ENCODE measurements around the gene PNRC2.
"Not testable (repeated sequence)": the region's sequence is repeated elsewhere in the genome, so short reads cannot be mapped to it uniquely, and the experiment has no call there.

PNRC2 gene

DNA sequence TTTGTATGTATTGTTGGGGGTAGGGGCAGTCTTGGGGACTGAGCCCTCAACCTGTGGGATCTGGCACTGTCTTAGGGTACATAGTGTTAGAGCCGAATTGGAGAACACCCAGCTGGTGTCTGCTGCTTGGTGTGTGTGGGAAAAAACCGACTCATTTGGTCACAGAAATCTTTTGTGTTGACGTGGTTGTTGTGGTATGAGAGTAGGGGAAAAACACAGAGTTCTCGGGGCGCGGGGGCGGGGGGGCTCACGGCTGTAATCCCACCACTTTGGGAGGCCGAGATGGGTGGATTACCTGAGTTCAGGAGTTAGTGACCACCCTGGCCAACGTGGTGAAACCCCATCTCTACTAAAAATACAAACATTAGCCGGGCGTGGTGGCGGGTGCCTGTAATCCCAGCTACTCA is 35.8 kb downstream of the PNRC2 start:
- no peak for DNase-seq

DNA sequence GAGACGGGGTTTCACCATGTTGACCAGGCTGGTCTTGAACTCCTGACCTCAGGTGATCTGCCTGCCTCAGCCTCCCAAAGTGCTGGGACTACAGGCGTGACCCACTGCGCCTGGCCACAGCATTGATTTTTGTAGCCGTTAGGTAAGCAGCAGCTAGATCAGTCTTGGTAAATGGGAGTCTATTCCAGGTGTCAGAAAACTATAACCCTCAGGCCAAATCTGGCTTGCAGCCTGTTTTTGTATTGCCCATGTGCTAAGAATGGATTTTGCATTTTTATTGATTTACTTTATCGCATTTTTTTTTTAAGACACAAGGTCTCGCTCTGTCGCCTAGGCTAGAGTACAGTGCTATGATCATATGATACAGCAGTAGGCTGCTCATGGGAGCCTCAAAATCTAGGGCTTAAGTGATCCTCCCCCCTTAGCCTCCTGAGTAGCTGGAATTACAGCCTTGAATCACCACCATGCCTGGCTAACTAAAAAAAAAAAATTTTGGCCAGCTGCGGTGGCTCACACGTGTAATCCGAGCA is 37.1 kb downstream of the PNRC2 start:
- DNase-seq: no peak

DNA sequence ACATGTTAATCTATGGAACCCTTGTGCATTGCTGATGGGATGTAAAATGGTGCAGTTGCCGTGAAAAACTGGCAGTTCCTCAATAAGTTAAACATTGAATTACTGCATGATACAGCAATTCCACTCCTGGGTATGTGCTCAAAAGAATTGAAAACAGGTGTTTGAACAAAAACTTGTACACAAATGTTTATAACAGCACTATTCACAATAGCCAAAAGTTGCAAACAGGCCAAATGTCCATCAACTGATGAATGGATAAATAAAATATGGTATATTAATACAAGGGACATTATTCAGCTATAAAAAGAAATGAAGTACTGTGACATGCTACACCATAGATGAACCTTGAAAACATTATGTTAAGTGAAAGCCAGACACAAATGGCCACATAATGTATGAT is 38.2 kb downstream of the PNRC2 start:
- DNase-seq: no peak

DNA sequence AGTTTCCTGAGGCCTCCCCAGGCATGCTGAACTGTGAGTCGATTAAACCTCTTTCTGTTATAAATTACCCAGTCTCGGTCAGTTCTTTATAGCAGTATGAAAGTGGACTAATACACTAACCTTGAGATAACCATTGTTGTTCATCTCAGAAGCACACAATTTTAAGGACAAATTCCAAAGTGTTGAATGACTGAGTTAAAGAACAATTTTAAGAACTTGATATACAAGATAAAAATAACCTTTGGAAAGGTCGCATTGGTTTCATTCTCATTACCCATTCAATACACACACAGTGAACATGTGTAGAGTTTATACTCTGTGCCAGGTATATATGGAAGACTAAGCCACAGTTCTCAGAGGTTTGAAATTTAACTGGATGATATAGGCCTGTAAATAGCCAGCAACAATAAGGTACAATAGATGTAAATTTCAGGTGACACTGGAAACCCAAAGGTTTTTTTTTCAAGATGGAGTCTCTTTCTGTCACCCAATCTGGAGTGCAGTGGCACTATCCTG is 39.6 kb downstream of the PNRC2 start:
- no peak for DNase-seq

DNA sequence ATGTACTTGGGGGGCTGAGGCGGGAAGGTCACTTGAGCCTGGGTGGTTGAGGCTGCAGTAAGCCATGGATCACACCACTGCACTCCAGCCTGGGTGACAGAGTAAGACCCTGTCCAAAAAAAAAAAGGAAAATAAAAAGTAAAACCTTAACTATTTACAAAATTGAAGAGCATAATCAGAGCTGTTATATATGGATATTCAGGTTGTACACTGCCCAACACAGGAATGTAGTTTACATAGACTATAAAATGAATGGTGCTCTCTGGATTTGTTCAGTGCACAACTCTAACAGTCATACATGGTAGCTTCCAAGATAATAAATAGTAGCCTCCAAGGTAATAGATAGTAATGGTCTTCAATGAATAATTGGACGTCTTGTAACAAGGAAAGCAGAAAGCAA is 43.1 kb downstream of the PNRC2 start:
- DNase-seq: no peak

DNA sequence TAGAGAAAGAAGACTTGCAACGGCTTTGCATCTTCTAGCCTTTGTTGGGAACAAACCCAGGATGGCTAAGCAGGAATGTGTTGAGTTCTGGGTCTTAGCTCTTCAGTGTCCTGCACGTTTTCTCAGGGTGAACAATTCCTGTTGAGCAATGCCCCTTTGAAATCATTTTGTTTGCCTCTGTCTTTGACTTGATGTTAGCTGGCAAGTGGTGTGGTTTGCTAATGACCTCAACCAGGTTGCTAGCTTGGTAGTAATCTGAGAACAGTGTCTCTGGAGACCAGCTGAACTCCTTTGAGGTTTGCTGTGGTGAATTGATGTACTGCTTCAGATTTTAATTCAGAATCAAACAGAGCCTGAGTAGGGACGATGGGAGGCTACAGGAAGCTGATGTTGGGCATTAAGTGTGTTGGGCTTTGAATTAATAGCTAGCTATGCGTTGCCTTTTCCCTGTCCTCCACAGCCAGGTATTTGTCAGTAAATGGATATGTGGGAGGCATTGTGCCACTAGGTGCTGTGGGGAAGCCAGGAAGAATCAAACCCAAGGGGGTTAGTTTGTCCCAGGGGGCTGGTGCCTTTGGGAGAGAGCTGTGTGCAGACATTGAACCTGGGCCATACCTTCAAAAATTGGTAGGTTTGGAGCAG is 43.8 kb downstream of the PNRC2 start:
- no peak for DNase-seq

DNA sequence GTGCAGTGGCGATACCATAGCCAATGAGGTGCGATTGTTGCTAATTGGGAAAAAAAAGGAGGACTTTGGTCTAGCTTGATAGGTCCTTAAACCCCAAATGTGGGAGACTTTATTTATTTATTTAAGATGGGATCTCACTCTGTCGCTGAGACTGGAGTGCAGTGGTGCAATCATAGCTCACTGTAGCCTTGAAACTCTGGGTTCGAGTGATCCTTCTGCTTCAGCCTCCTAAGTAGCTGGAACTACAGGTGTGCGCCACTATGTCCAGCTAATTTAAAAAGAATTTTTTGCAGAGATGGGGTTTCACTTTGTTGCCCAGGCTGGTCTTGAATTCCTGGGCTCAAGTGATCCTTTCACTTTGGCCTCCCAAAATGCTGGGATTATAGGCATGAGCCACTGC is 44.5 kb downstream of the PNRC2 start:
- no peak for DNase-seq

DNA sequence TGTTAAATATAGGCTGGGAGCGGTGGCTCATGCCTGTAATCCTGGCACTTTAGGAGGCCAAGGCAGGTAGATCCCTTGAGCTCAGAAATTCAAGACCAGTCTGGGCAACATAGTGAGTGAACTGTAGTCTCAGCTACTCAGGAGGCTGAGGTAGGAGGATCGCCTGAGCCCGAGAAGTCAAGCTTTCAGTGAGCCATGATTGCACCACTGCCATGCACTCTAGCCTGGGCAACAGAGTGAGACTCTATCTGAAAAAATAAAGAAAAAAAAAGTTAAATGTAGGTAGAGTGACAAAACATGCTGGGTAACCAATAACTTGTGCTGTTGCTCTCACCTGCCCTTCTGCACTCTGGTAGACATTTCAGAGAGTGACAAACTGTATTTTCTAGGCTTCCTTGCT is 45.5 kb downstream of the PNRC2 start:
- DNase-seq: no peak

DNA sequence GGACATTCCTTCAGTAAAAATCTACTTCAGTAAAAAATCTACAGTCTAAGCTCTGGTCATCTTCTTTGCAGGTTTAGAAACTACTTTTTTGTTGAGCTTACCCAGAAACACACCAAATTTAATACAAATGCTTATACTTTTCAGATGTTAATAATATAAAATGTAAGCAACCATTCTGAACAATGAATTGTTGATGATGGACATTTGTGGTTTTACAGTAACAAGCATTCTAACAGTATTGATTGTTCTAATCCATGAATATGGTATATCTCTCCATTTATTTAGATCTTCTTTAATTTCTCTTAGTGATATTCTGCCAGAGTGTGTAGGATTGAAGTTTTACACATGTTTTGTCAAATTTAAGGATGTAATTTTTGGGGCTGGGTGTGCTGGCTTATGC is 47.5 kb downstream of the PNRC2 start:
- DNase-seq: no peak

DNA sequence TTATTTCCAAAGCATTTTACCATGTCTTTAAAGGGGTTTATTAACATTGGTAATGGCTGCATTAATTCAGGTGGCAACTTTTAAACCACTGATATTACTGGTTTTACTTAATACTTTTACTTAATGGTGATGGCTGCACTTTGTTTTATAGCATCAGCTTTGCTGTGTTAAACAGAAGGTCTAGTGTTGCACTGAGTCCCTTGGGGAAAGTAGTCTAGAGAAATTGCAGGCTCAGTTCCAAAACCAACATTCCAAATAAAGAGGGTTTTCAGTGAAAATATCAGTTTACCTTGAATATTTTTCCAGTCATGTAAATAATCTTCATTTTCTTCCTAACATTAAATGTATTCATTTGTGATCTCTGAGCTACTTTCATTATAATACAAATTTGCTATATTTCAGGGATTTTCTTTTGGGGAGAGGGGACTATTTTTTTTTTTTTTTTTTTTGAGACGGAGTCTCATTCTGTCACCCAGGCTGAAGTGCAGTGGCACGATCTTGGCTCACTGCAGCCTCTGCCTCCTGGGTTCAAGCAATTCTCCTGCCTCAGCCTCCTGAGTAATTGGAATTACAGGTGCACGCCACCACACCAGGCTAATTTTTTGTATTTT is 49.1 kb downstream of the PNRC2 start:
- not testable (repeated sequence) for DNase-seq

DNA sequence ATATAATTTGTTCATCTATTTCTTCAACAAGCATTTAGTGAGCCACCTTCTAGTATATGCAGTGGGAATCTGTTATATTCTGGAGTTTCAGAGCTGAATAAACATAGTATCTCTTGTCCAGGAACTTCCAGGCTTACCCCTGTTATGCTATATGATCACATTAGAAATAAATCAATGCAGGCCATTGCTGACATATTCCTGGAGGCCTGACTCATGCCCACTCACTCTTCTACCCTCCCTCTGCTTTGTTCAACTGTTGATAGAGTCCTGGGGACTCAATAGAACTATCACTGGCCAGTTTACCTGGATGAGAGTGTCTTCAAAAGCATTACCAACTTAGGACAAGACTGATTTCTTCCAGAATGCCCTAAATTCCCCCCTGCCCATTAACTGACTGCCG is 49.8 kb downstream of the PNRC2 start:
- no peak for DNase-seq

DNA sequence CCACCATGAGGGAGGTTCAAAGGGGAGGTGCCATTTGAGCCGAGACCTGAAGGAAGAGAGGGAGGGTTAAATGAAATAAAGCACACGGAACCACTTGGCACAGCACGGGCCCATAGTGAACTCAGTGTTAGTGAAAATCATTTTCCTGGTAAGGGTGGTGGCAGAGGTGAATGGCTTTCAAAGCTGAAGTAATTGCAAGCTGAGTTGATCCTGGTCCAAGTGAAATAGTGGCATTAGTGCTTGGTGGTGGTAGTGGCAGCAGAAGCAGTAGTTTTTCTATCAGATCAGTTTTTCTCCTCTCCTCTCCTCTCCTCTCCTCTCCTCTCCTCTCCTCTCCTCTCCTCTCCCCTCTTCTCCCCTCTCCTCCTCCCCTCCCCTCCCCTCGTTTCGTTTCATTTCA is 51.0 kb downstream of the PNRC2 start:
- no peak for DNase-seq

DNA sequence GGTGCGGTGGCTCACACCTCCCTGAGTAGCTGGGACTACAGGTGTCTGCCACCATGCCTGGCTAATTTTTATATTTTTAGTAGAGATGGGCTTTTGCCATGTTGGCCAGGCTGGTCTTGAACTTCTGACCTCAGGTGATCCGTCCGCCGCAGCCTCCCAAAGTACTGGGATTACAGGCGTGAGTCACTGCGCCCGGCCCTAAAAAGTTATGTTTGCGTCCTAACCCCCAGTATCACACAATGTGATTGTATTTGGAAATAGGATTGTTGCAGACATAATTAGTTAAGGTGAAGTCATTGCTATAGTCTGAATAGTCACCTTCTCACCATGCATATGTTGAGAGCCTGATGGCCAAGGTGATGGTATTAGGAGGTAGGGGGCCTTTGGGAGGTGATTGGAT is 53.2 kb downstream of the PNRC2 start:
- DNase-seq: not testable (repeated sequence)
